MCF 10A (cell line): ENCODE data around the gene PITPNM3. TPM values are rescaled to one million over a fixed set of nuclear protein-coding genes. Genes with fewer than 3 reads are reported as not detected.
A peak's percentile ranks its signal among the peaks of the same experiment; 100 is the strongest.

Source experiments
- BruUV-seq: library from RNA; stranded (reverse); fragments of 400-500 nt; replicated peaks from 2 replicates; lab custom pipeline; 2021; lab: Mats Ljungman, UMichigan
- CTCF ChIA-PET: fragments of 300-600 bp; sonication (Branson Sonifier 250); formaldehyde crosslinking; extraction: SDS; loops from one replicate; lab custom pipeline; 2021; ENCODE audit warnings: antibody characterized with exemption, inconsistent platforms; lab: Yijun Ruan, JAX
- POLR2A ChIA-PET: fragments of 300-600, 350-650 bp; sonication (Branson Sonifier 250); formaldehyde crosslinking; extraction: SDS; loops from one replicate; lab custom pipeline; 2020; ENCODE audit warnings: antibody characterized with exemption, inconsistent platforms; lab: Yijun Ruan, JAX
- DNase-seq: peaks from one replicate; pipeline ENCODE4 v3.0.0-alpha.2; 2018; ENCODE audit not compliant: unreplicated experiment
- H3K27ac Mint-ChIP-seq: one replicate; pipeline ENCODE4 v1.8.0; 2022; ENCODE audit warnings: mild to moderate bottlenecking, low read depth, mixed read lengths; ENCODE audit not compliant: unreplicated experiment
- H3K27me3 Mint-ChIP-seq: one replicate; pipeline ENCODE4 v1.8.0; 2022; ENCODE audit warnings: mixed read lengths; ENCODE audit not compliant: insufficient read depth, unreplicated experiment
- H3K36me3 Mint-ChIP-seq: one replicate; pipeline ENCODE4 v1.8.0; 2022; ENCODE audit warnings: mild to moderate bottlenecking, moderate library complexity, mixed read lengths; ENCODE audit not compliant: insufficient read depth, unreplicated experiment
- H3K4me1 Mint-ChIP-seq: one replicate; pipeline ENCODE4 v1.8.0; 2022; ENCODE audit warnings: mixed read lengths; ENCODE audit not compliant: insufficient read depth, unreplicated experiment
- H3K4me3 Mint-ChIP-seq: one replicate; pipeline ENCODE4 v1.8.0; 2022; ENCODE audit warnings: mild to moderate bottlenecking, moderate library complexity, mixed read lengths; ENCODE audit not compliant: unreplicated experiment
- H3K9me3 Mint-ChIP-seq: one replicate; pipeline ENCODE4 v1.8.0; 2022; ENCODE audit warnings: mixed read lengths; ENCODE audit not compliant: unreplicated experiment
- CTCF ChIP-seq: fragments of 200-600 bp; IDR thresholded peaks from one replicate; pipeline ENCODE4 v1.8.0; 2022; ENCODE audit warnings: antibody characterized with exemption, mild to moderate bottlenecking; ENCODE audit not compliant: unreplicated experiment
- intact Hi-C: fragments of 100-400 bp; cut with micrococcal nuclease; formaldehyde crosslinking; loops from 2 replicates; pipeline ENCODE4 v1.14.1; 2022
- total RNA-seq: library from RNA; stranded (reverse); gene quantifications from 2 replicates; pipeline ENCODE4 v1.2.3, GENCODE V29; 2022

PITPNM3 gene
- total RNA-seq, 1 experiment from 2014 or later = 22.8 TPM

DNA sequence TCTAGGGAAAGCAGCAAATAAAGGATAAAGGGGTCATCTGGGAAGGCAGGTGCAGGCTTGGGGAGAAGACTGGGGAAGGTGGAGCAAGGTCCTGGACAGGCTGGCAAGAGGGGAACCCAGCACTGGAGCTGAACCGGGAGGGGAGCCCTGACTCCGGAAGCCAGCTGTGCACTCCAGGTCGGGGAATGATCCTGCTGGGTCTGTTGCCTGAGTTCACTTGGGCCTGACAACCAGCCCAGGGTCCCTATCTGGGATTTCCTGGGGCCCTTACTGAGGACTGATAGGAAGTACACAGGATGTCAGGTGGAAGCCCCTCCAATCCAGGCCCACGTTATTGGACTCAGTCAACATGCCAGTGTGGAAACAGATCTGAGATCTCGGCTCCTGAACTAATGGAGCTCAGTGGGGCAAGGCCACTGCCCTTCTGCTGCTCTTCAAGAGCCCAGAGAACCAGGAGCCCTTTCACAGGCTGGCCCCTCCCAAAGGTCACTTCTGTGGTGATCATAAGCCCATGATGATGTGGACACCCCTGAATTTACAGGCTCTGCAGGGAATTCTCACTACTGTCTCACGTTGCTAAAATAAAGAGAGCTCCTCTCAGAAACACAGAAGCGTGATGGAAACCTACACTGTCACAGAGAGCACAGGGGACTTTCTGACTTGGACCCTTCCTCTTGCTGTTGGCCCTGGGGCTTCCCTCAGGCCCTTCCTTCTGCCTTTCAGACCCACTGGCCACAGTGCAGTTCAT lies 19.9 kb upstream of the PITPNM3 start:
- intact Hi-C loops = loop anchor here (5.0 kb wide), 1 partner anchor 104 kb away; no protein-coding TSS in a partner anchor
- CTCF ChIA-PET = interaction anchor here (0.5 to 0.6 kb wide), 3 partner anchors 286 to 1083 kb away, joined by 3 to 4 read pairs (median 4); no protein-coding TSS in a partner anchor

DNA sequence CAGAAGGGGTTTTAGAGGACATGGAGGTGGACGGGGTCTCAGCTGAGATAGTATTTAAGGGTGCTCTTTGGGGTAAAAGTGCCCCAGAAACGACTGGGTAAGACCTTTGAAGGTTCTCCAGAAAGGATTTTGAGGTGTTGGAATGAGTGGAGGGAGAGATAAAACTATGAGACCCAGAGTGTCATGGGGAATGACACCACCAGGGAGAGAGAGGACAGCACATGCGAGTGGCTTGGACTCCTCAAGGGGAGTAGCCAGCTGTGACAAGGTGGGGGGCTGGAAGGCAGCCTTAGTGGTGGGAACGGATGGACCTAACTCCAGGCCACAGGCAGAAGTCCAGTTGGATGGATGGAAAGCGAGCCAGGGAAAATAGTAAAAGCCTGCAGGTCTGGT lies 19.2 kb upstream of the PITPNM3 start:
- H3K4me3 Mint-ChIP-seq = no peak overlapping the region
- no peak for DNase-seq
- peak overlapping the region; percentile 78 for H3K27ac Mint-ChIP-seq
- intact Hi-C loops = loop anchor here (5.0 kb wide), 1 partner anchor 103 kb away; no protein-coding TSS in a partner anchor
- TF ChIP-seq CTCF = no peak
- H3K9me3 Mint-ChIP-seq = no peaks in the 10 kb centered on the region
- ChIA-PET POLR2A (interaction anchor here (0.6 to 5.0 kb wide), 4 partner anchors 8 to 59 kb away, joined by 3 to 38 read pairs (median 11); no protein-coding TSS in a partner anchor), CTCF (interaction anchor here (0.6 kb wide), 1 partner anchor 287 kb away, joined by 3 read pairs; no protein-coding TSS in a partner anchor)
- H3K36me3 Mint-ChIP-seq = peaks cover 13% of the 10 kb centered on the region
- H3K4me1 Mint-ChIP-seq = peaks cover 26% of the 10 kb centered on the region
- BruUV-seq = no TSS peak
- H3K27me3 Mint-ChIP-seq = no peaks in the 10 kb centered on the region

More for the DNA sequence above, 19.9 kb upstream of the PITPNM3 start:
- no peak for TF ChIP-seq CTCF
- Mint-ChIP-seq H3K9me3 (no peaks in the 10 kb centered on the region), H3K36me3 (peaks cover 13% of the 10 kb centered on the region), H3K27ac (peak overlapping the region; percentile 78), H3K27me3 (no peaks in the 10 kb centered on the region), H3K4me1 (peaks cover 26% of the 10 kb centered on the region), H3K4me3 (no peak overlapping the region)
- BruUV-seq = no TSS peak
- POLR2A ChIA-PET = interaction anchor here (0.7 to 5.0 kb wide), 5 partner anchors 8 to 638 kb away, joined by 3 to 38 read pairs (median 4); no protein-coding TSS in a partner anchor
- DNase-seq = no peak

GRCh38 chr17:6574687-6575595 lies 18.6 kb upstream of the PITPNM3 start:
- Mint-ChIP-seq H3K27ac (peak overlapping the region; percentile 78), H3K9me3 (no peaks in the 10 kb centered on the region), H3K4me1 (peaks cover 28% of the 10 kb centered on the region), H3K4me3 (no peak overlapping the region), H3K36me3 (peaks cover 13% of the 10 kb centered on the region), H3K27me3 (no peaks in the 10 kb centered on the region)
- DNase-seq = peak; percentile 73
- intact Hi-C loops = loop anchor here (5.0 kb wide), 1 partner anchor 103 kb away; no protein-coding TSS in a partner anchor
- TF ChIP-seq CTCF = no peak
- BruUV-seq = no TSS peak
- CTCF ChIA-PET = interaction anchor here (0.8 kb wide), 1 partner anchor 23 kb away, joined by 3 read pairs; no protein-coding TSS in a partner anchor
- POLR2A ChIA-PET = interaction anchor here (0.6 to 1.3 kb wide), 4 partner anchors 9 to 59 kb away, joined by 3 read pairs; no protein-coding TSS in a partner anchor
